Neuronal stem cell (in vitro differentiated cells): ENCODE data around the gene MGMT.
A peak's percentile ranks its signal among the peaks of the same experiment; 100 is the strongest.

Source experiments
- DNase-seq: peaks from one replicate; pipeline ENCODE4 v3.0.0-alpha.2; 2013; ENCODE audit warnings: low spot score
- H2AFZ ChIP-seq: one replicate; pipeline ENCODE4 v1.6.1; 2013; ENCODE audit warnings: mild to moderate bottlenecking, low read length, inconsistent platforms
- H2AK5ac ChIP-seq: 2 replicates; pipeline ENCODE4 v1.6.1; 2013; ENCODE audit warnings: low read depth, mild to moderate bottlenecking, inconsistent platforms, low read length, moderate library complexity, mixed read lengths
- H2BK120ac ChIP-seq: 2 replicates; pipeline ENCODE4 v1.6.1; 2013; ENCODE audit warnings: low read depth, mild to moderate bottlenecking, inconsistent platforms, low read length, moderate library complexity, mixed read lengths
- H2BK12ac ChIP-seq: one replicate; pipeline ENCODE4 v1.6.1; 2013; ENCODE audit warnings: low read length, inconsistent platforms
- H2BK15ac ChIP-seq: 2 replicates; pipeline ENCODE4 v1.6.1; 2013; ENCODE audit warnings: mild to moderate bottlenecking, low read length, inconsistent platforms, mixed read lengths
- H2BK5ac ChIP-seq: one replicate; pipeline ENCODE4 v1.6.1; 2013; ENCODE audit warnings: inconsistent platforms, mild to moderate bottlenecking, low read length, moderate library complexity
- H3K14ac ChIP-seq: one replicate; pipeline ENCODE4 v1.6.1; 2013; ENCODE audit warnings: low read length, inconsistent platforms
- H3K18ac ChIP-seq: 2 replicates; pipeline ENCODE4 v1.6.1; 2013; ENCODE audit warnings: low read length, inconsistent platforms
- H3K23ac ChIP-seq: 2 replicates; pipeline ENCODE4 v1.6.1; 2013; ENCODE audit warnings: low read depth, mild to moderate bottlenecking, mixed read lengths, low read length, inconsistent platforms; ENCODE audit not compliant: poor library complexity
- H3K27ac ChIP-seq: replicated peaks from 3 replicates; pipeline ENCODE4 v1.5.1; 2013; ENCODE audit warnings: low read length, inconsistent platforms
- H3K27me3 ChIP-seq, 3 experiments: 2 replicates each; pipeline ENCODE4 v1.6.1; 2013; ENCODE audit warnings: low read length in 3 of 3, mild to moderate bottlenecking in 2 of 3, inconsistent platforms in 1 of 3, low read depth in 1 of 3, mixed read lengths in 1 of 3, moderate library complexity in 1 of 3; ENCODE audit not compliant: control insufficient read depth in 3 of 3, insufficient read depth in 3 of 3
- H3K36me3 ChIP-seq, 2 donors: replicated peaks in 1 of 2; 2 replicates each; pipeline ENCODE4 v1.6.1; 2013; ENCODE audit warnings: low read length in 2 of 2; ENCODE audit not compliant: control insufficient read depth in 2 of 2, insufficient read depth in 2 of 2
- H3K4ac ChIP-seq: 2 replicates; pipeline ENCODE4 v1.6.1; 2013; ENCODE audit warnings: inconsistent platforms, mild to moderate bottlenecking, low read length, moderate library complexity
- H3K4me1 ChIP-seq, 2 donors: 1 replicate in 1 of 2; 2 replicates in 1 of 2; pipeline ENCODE4 v1.6.1; 2013; ENCODE audit warnings: low read length in 2 of 2, low read depth in 1 of 2; ENCODE audit not compliant: control insufficient read depth in 2 of 2, insufficient read depth in 1 of 2
- H3K4me2 ChIP-seq: one replicate; pipeline ENCODE4 v1.6.1; 2013; ENCODE audit warnings: mild to moderate bottlenecking, low read length, inconsistent platforms; ENCODE audit not compliant: insufficient read depth, poor library complexity, severe bottlenecking
- H3K4me3 ChIP-seq, 2 donors: 2 replicates each; pipeline ENCODE4 v1.5.1; 2013; ENCODE audit warnings: low read length in 2 of 2, mild to moderate bottlenecking in 2 of 2, inconsistent platforms in 1 of 2, moderate library complexity in 1 of 2
- H3K79me1 ChIP-seq: one replicate; pipeline ENCODE4 v1.6.1; 2013; ENCODE audit warnings: low read depth, mild to moderate bottlenecking, inconsistent platforms, low read length, moderate library complexity
- H3K9ac ChIP-seq: one replicate; pipeline ENCODE4 v1.6.1; 2013; ENCODE audit warnings: mild to moderate bottlenecking, low read depth, low read length, inconsistent platforms; ENCODE audit not compliant: poor library complexity
- H3K9me3 ChIP-seq, 2 donors: replicated peaks in 1 of 2; 2 replicates each; pipeline versions ENCODE3 to v1.6.1; 2013; ENCODE audit warnings: low read length in 2 of 2, mild to moderate bottlenecking in 2 of 2, inconsistent platforms in 1 of 2, low read depth in 1 of 2, mixed read lengths in 1 of 2, moderate library complexity in 1 of 2; ENCODE audit not compliant: control insufficient read depth in 2 of 2, insufficient read depth in 1 of 2
- H4K8ac ChIP-seq: one replicate; pipeline ENCODE4 v1.6.1; 2013; ENCODE audit warnings: low read depth, mild to moderate bottlenecking, inconsistent platforms, low read length, moderate library complexity
- H4K91ac ChIP-seq: one replicate; pipeline ENCODE4 v1.6.1; 2013; ENCODE audit warnings: low read length, low read depth, mild to moderate bottlenecking, inconsistent platforms; ENCODE audit not compliant: poor library complexity
- WGBS, 2 donors: extraction: QIAGEN DNeasy Blood & Tissue Kit; methylation state at CpG; one replicate each; pipeline ENCODE4 v1.1.7; 2013; ENCODE audit warnings: missing lambda C conversion rate in 2 of 2, mixed read lengths in 1 of 2; ENCODE audit not compliant: insufficient read length in 2 of 2, insufficient replicate concordance in 1 of 2; ENCODE audit errors: extremely low coverage in 2 of 2; 5-methylcytosine and 5-hydroxymethylcytosine counted together

MGMT gene

GRCh38 chr10:129709627-129710509 is 242.8 kb downstream of the MGMT start:
- Histone ChIP-seq H2AK5ac (peak overlapping the region; percentile 84), H3K9ac (no peak overlapping the region), H2AFZ (no peak overlapping the region), H2BK5ac (no peak overlapping the region), H3K36me3 (no peaks in the 10 kb centered on the region), H3K4me1 (peaks cover 0 to 8% of the 10 kb centered on the region in 2 donors), H3K4me3 (no peak overlapping the region), H3K27ac (no peak overlapping the region), H4K91ac (no peak overlapping the region), H2BK12ac (no peak overlapping the region), H2BK120ac (no peak overlapping the region), H3K9me3 (no peaks in the 10 kb centered on the region), H3K14ac (no peak overlapping the region), H3K27me3 (no peaks in the 10 kb centered on the region), H3K18ac (peak overlapping the region; percentile 76), H3K4me2 (no peak overlapping the region), H3K23ac (no peak overlapping the region), H2BK15ac (no peak overlapping the region), H4K8ac (no peak overlapping the region), H3K4ac (no peak overlapping the region), H3K79me1 (no peaks in the 10 kb centered on the region)
- WGBS, 2 donors, result no CpG with 5 or more reads among the region's 16 CpGs
- no peak for DNase-seq

- H3K4me3 ChIP-seq, result no peak overlapping the region
- no peak overlapping the region for H2BK5ac ChIP-seq
- no peak overlapping the region for H3K18ac ChIP-seq
- H3K27me3 ChIP-seq, result no peaks in the 10 kb centered on the region
- H3K23ac ChIP-seq, result no peak overlapping the region
- no peak overlapping the region for H2AFZ ChIP-seq
- H3K4me1 ChIP-seq, result peaks cover 0 to 7% of the 10 kb centered on the region in 2 donors
- H3K14ac ChIP-seq, result no peak overlapping the region
- H3K36me3 ChIP-seq, result no peaks in the 10 kb centered on the region
- H2BK12ac ChIP-seq, result no peak overlapping the region
- no peaks in the 10 kb centered on the region for H3K79me1 ChIP-seq
- DNase-seq, result no peak
- no peaks in the 10 kb centered on the region for H3K9me3 ChIP-seq
- no peak overlapping the region for H2BK120ac ChIP-seq
- H4K8ac ChIP-seq, result no peak overlapping the region
- no peak overlapping the region for H4K91ac ChIP-seq
- no peak overlapping the region for H2BK15ac ChIP-seq
- H2AK5ac ChIP-seq, result peak overlapping the region; percentile 84
- H3K4ac ChIP-seq, result no peak overlapping the region
- no CpG with 5 or more reads among the region's 4 CpGs for WGBS, 2 donors
- H3K4me2 ChIP-seq, result no peak overlapping the region
- H3K9ac ChIP-seq, result no peak overlapping the region
- H3K27ac ChIP-seq, result no peak overlapping the region
Observed at GRCh38 chr10:129710510-129710847, 243.4 kb downstream of the MGMT start.

DNA sequence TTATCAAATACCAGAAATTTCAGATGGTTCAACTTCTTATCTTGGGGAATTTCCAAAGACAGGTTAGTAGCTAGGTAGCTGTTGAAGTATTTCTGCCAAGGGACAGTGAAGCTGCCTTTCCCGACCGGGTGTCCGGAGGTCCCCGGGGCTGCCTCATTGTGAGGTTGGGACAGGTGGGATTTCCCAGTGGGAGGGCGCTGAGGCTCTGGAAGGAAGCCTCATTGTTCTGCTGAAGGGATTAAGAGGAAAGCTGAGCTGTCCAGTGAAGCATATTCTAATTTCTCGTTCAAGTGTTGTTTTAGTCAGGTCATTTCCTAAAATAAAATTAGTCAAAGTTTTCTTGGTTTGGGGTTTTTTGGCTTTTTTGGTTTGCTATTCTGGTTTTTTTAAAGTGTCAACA is 244.2 kb downstream of the MGMT start:
- Histone ChIP-seq H3K36me3 (no peaks in the 10 kb centered on the region), H3K27me3 (no peaks in the 10 kb centered on the region), H3K9me3 (no peaks in the 10 kb centered on the region), H2BK15ac (no peak overlapping the region), H2BK5ac (no peak overlapping the region), H3K79me1 (no peaks in the 10 kb centered on the region), H3K4ac (no peak overlapping the region), H2AFZ (no peak overlapping the region), H3K14ac (no peak overlapping the region), H3K23ac (no peak overlapping the region), H4K8ac (no peak overlapping the region), H3K4me2 (no peak overlapping the region), H2BK120ac (no peak overlapping the region), H2BK12ac (no peak overlapping the region), H3K4me3 (no peak overlapping the region), H3K18ac (no peak overlapping the region), H2AK5ac (no peak overlapping the region), H3K27ac (no peak overlapping the region), H3K4me1 (peaks cover 0 to 7% of the 10 kb centered on the region in 2 donors), H4K91ac (no peak overlapping the region), H3K9ac (no peak overlapping the region)
- WGBS, 2 donors, result no CpG with 5 or more reads among the region's 6 CpGs
- no peak for DNase-seq

- Histone ChIP-seq H3K23ac (no peak overlapping the region), H2BK120ac (no peak overlapping the region), H4K91ac (no peak overlapping the region), H3K36me3 (no peaks in the 10 kb centered on the region), H3K9ac (no peak overlapping the region), H3K9me3 (no peaks in the 10 kb centered on the region), H2BK12ac (no peak overlapping the region), H2BK5ac (no peak overlapping the region), H3K18ac (peak overlapping the region; percentile 82), H3K4me1 (peaks cover 0 to 7% of the 10 kb centered on the region in 2 donors), H2AK5ac (no peak overlapping the region), H2BK15ac (no peak overlapping the region), H3K4me2 (no peak overlapping the region), H3K79me1 (no peaks in the 10 kb centered on the region), H3K27me3 (no peaks in the 10 kb centered on the region), H2AFZ (no peak overlapping the region), H3K4me3 (no peak overlapping the region), H3K14ac (no peak overlapping the region), H4K8ac (no peak overlapping the region), H3K4ac (no peak overlapping the region), H3K27ac (no peak overlapping the region)
- no CpG with 5 or more reads among the region's 8 CpGs for WGBS, 2 donors
- no peak for DNase-seq
Observed at GRCh38 chr10:129712000-129712399, 245.0 kb downstream of the MGMT start.
